ENCODE measurements around the gene PTGFRN.

GRCh38 chr1:116914667-116915066, 5.0 kb downstream of the PTGFRN start:
- TF ChIP-seq CTCF (conservative IDR thresholded peaks at IDR 0.05; ENCODE audit: low read depth in 2 of 2): no peak
- no peak for TF ChIP-seq EZH2 (IDR thresholded peaks at IDR 0.05; ENCODE audit: low read depth, unreplicated experiment)
- TF ChIP-seq REST (IDR thresholded peaks at IDR 0.05; ENCODE audit: unreplicated experiment): no peak
